HG03097 (cell line): ENCODE results near the gene CST4.
"Not testable (repeated sequence)": the region's sequence is repeated elsewhere in the genome, so short reads cannot be mapped to it uniquely, and the experiment has no call there.

Source experiments
- ATAC-seq: cut with Tn5 transposase; IDR thresholded peaks from one replicate; pipeline ENCODE4 v1.9.1; 2021; ENCODE audit not compliant: unreplicated experiment, low FRiP score

CST4 gene

GRCh38 chr20:23688684-23689398, at the start of gene CST4:
CST4 (minus strand) TSS chr20:23689038; CDS start chr20:23688969, 69 bp downstream.
- not testable (repeated sequence) for ATAC-seq

GRCh38 chr20:23735391-23735790, 46.6 kb upstream of the CST4 start:
- not testable (repeated sequence) for ATAC-seq

- ATAC-seq, result not testable (repeated sequence)
Observed at GRCh38 chr20:23734949-23735348, 46.1 kb upstream of the CST4 start.

GRCh38 chr20:23734440-23734839, 45.6 kb upstream of the CST4 start:
- ATAC-seq, result not testable (repeated sequence)

GRCh38 chr20:23727016-23727415, 38.2 kb upstream of the CST4 start:
- ATAC-seq, result no peak

GRCh38 chr20:23725102-23725501, 36.3 kb upstream of the CST4 start:
- ATAC-seq, result no peak

- ATAC-seq, result peak; percentile 70
Observed at GRCh38 chr20:23723659-23724307, 34.9 kb upstream of the CST4 start.

GRCh38 chr20:23722851-23723250, 34.0 kb upstream of the CST4 start:
- not testable (repeated sequence) for ATAC-seq

GRCh38 chr20:23721962-23722361, 33.1 kb upstream of the CST4 start:
- ATAC-seq, result no peak

GRCh38 chr20:23719351-23719750, 30.5 kb upstream of the CST4 start:
- not testable (repeated sequence) for ATAC-seq

- ATAC-seq, result not testable (repeated sequence)
Observed at GRCh38 chr20:23711778-23712177, 22.9 kb upstream of the CST4 start.

GRCh38 chr20:23710771-23711170, 21.9 kb upstream of the CST4 start:
- ATAC-seq, result no peak

- no peak for ATAC-seq
Observed at GRCh38 chr20:23705895-23706294, 17.1 kb upstream of the CST4 start.

GRCh38 chr20:23702021-23702420, 13.2 kb upstream of the CST4 start:
- no peak for ATAC-seq

GRCh38 chr20:23700931-23701330, 12.1 kb upstream of the CST4 start:
- ATAC-seq, result no peak

GRCh38 chr20:23697947-23698346, 9.1 kb upstream of the CST4 start:
- ATAC-seq, result peak; percentile 70

- ATAC-seq, result not testable (repeated sequence)
Observed at GRCh38 chr20:23695068-23695395, 6.2 kb upstream of the CST4 start.

- ATAC-seq, result not testable (repeated sequence)
Observed at GRCh38 chr20:23694178-23695067, 5.6 kb upstream of the CST4 start.

- ATAC-seq, result not testable (repeated sequence)
Observed at GRCh38 chr20:23692725-23693619, 4.1 kb upstream of the CST4 start.

- ATAC-seq, result no peak
Observed at GRCh38 chr20:23691675-23692074, 2.8 kb upstream of the CST4 start.
